T-helper 1 cell treated with Interleukin-12 subunit alpha and Interleukin-12 subunit beta and Interleukin-4 antibody, amounts not matched to agents 30 μg/mL and 1 μg/mL, for 36 hours (primary cell): ENCODE measurements around the gene EPS8L3.
A peak's percentile ranks its signal among the peaks of the same experiment; 100 is the strongest.
"Not testable (repeated sequence)": the region's sequence is repeated elsewhere in the genome, so short reads cannot be mapped to it uniquely, and the experiment has no call there.

Experiments
- H3K27ac Mint-ChIP-seq: one replicate; pipeline ENCODE4 v1.8.0; 2021; ENCODE audit warnings: mild to moderate bottlenecking, mixed read lengths
- H3K27me3 Mint-ChIP-seq: one replicate; pipeline ENCODE4 v1.8.0; 2021; ENCODE audit warnings: low read depth, mixed read lengths
- H3K36me3 Mint-ChIP-seq: one replicate; pipeline ENCODE4 v1.8.0; 2021; ENCODE audit warnings: low read depth, mixed read lengths
- H3K4me1 Mint-ChIP-seq: one replicate; pipeline ENCODE4 v1.8.0; 2021; ENCODE audit warnings: low read depth, mixed read lengths
- H3K4me3 Mint-ChIP-seq: one replicate; pipeline ENCODE4 v1.8.0; 2021; ENCODE audit warnings: mild to moderate bottlenecking, moderate library complexity, mixed read lengths
- H3K9me3 Mint-ChIP-seq: one replicate; pipeline ENCODE4 v1.8.0; 2021; ENCODE audit warnings: mixed read lengths

EPS8L3 gene

GRCh38 chr1:109712321-109712864 is 51.3 kb downstream of the EPS8L3 start:
- Mint-ChIP-seq H3K9me3 (peaks cover 17% of the 10 kb centered on the region), H3K4me3 (no peak overlapping the region), H3K4me1 (no peaks in the 10 kb centered on the region), H3K36me3 (peaks cover 7% of the 10 kb centered on the region), H3K27me3 (peaks cover 4% of the 10 kb centered on the region), H3K27ac (no peak overlapping the region)

- not testable (repeated sequence) for H3K36me3 Mint-ChIP-seq
Observed at GRCh38 chr1:109711593-109712320, 52.0 kb downstream of the EPS8L3 start, which contains the start of gene GSTM5. Gene GSTM5, plus strand, starts transcription at chr1:109712251. Its CDS starts 62 bp downstream, at chr1:109712313.

DNA sequence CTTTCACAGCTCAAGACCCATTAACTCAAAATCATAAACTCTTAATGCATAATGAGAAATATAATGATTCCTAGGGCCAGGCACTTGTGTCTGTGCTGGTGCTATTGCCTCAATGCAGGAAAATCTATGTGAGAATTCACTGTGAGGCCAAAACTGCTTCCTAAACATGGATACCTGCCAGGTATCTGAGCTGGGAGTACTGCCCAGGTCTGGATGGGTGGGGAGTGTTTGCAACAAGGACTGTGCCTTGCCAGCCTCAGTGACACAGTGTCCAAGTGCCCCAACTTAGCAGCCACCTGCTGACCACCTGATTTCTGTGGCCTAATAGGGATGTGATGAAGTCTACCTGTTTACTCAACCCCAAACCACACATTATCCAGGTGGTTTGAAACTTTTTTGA is 53.9 kb downstream of the EPS8L3 start:
- H3K9me3 Mint-ChIP-seq = peaks cover 17% of the 10 kb centered on the region
- H3K4me1 Mint-ChIP-seq = not testable (repeated sequence)

More at GRCh38 chr1:109711593-109712320, 52.0 kb downstream of the EPS8L3 start, which contains the start of gene GSTM5:
- not testable (repeated sequence) for H3K27me3 Mint-ChIP-seq, H3K4me1 Mint-ChIP-seq
- H3K9me3 Mint-ChIP-seq = peaks cover 17% of the 10 kb centered on the region
- H3K4me3 Mint-ChIP-seq = peak within 1 kb of the TSS; percentile 76
- H3K27ac Mint-ChIP-seq = peak within 1 kb of the TSS; percentile 74

DNA sequence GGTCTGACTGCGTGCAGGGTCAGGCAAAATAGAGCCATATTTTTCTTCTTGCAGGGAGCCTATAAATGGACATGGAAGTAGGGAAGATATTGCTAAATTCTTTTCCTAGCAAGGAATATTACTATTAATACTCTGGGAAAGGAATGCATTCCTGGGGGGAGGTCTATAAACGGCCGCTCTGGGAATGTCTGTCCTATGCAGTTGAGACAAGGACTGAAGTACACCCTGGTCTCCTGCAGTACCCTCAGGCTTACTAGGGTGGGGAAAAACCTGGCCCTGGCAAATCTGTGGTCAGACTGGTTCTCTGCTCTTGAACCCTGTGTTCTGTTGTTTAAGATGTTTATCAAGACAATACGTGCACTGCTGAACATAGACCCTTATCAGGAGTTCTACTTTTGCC is 54.8 kb downstream of the EPS8L3 start:
- H3K4me1 Mint-ChIP-seq, H3K36me3 Mint-ChIP-seq, H3K27me3 Mint-ChIP-seq, H3K4me3 Mint-ChIP-seq, H3K27ac Mint-ChIP-seq: not testable (repeated sequence)
- peaks cover 17% of the 10 kb centered on the region for H3K9me3 Mint-ChIP-seq

More for the DNA sequence above, 53.9 kb downstream of the EPS8L3 start:
- not testable (repeated sequence) for H3K36me3 Mint-ChIP-seq, H3K4me3 Mint-ChIP-seq, H3K27ac Mint-ChIP-seq, H3K27me3 Mint-ChIP-seq

- H3K4me1 Mint-ChIP-seq = no peaks in the 10 kb centered on the region
Observed at GRCh38 chr1:109705411-109705810, 58.3 kb downstream of the EPS8L3 start.

GRCh38 chr1:109704173-109704572 is 59.5 kb downstream of the EPS8L3 start:
- H3K9me3 Mint-ChIP-seq = peaks cover 12% of the 10 kb centered on the region
- H3K4me1 Mint-ChIP-seq = no peaks in the 10 kb centered on the region
- no peak overlapping the region for H3K27ac Mint-ChIP-seq
- no peak overlapping the region for H3K4me3 Mint-ChIP-seq
- peaks cover 3% of the 10 kb centered on the region for H3K36me3 Mint-ChIP-seq
- no peaks in the 10 kb centered on the region for H3K27me3 Mint-ChIP-seq

More at GRCh38 chr1:109705411-109705810, 58.3 kb downstream of the EPS8L3 start:
- Mint-ChIP-seq H3K36me3 (peaks cover 7% of the 10 kb centered on the region), H3K27me3 (no peaks in the 10 kb centered on the region), H3K9me3 (peaks cover 17% of the 10 kb centered on the region), H3K27ac (no peak overlapping the region), H3K4me3 (no peak overlapping the region)

- not testable (repeated sequence) for H3K36me3 Mint-ChIP-seq, H3K4me1 Mint-ChIP-seq, H3K27ac Mint-ChIP-seq, H3K27me3 Mint-ChIP-seq, H3K9me3 Mint-ChIP-seq, H3K4me3 Mint-ChIP-seq
Observed at GRCh38 chr1:109702940-109703339, 60.8 kb downstream of the EPS8L3 start.
